DMS53 (cell line): ENCODE measurements around the gene DHX16.
"Not testable (repeated sequence)": the region's sequence is repeated elsewhere in the genome, so short reads cannot be mapped to it uniquely, and the experiment has no call there.

ENCODE experiments used
- DNase-seq: peaks from one replicate; lab custom pipeline; 2025; lab: John Stamatoyannopoulos, UW

The DHX16 gene

DNA sequence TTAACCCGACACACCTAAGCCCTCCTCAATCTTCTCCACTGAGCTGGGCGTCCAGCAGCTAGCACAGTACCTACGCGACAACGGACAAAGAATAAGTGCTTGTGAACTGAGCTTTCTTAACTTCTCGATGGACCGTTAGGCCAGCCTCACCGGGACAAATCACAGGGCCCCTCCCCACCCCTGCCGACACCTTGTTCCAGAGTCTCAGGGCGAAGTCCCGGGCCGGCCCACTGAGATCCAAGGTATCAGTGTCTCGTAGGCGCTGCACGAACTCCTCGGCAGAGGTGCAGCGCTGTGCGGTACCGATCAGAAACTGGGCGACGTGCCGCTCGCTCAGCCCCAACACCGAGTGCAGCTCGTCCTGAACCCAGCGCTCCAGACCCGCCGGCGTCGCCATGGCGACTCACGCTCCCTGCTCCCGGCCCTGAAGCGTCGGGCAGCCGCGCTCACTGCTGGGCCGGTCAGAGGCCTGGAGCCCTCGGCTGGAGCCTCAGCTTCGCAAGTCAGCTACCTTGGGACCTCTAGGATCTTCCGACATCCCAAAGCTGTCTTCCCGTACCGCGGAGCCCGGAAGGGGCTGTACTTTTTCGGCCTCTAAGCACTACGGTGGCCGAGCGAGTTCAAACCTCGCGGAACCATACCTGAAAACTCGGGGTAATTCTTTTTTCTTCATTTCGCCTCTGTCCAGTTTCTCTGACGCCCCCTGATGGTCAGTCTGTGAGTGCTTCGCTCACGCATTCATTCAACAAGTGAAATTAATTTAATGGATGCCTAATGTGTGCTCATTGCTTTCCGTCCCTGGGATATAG is at the start of gene DHX16:
TSS of gene DHX16 (minus strand) at position 562 of the 809 bp plus-strand sequence. CDS start at position 397, 165 bp downstream.
- DNase-seq = peak; percentile 98

- not testable (repeated sequence) for DNase-seq
Observed at GRCh38 chr6:30722025-30722279, 49.1 kb upstream of the DHX16 start.

GRCh38 chr6:30721198-30722024 is 48.6 kb upstream of the DHX16 start:
- peak; percentile 96 for DNase-seq

DNA sequence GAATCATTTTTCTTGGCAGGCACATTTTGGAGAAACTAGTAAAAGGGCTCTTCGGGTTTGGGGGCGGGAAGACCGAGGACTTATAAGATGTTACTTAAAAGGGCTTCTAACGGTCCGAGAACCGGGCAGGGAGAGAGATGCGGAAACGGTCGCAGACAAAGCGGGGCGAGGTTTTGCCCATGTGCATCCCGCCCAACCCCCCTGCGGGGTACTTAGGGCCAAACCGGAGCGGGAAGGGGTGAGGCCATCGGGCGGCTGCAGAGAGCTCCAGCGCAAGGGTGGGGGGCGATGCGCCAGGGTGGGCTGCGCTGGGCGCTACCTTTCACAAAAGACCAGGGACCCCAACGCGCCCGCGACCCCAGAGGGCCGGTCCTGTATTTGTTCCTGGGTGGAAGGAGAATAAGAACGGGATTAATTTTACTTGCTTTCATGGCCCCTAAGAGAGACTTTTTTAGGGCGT is 48.0 kb upstream of the DHX16 start:
- peak; percentile 92 for DNase-seq

GRCh38 chr6:30719791-30720737 is 47.3 kb upstream of the DHX16 start, which contains the start of gene TUBB:
TSS of gene TUBB (plus strand) at chr6:30720352. CDS start at chr6:30720507, 155 bp downstream.
- DNase-seq = peak; percentile 99

DNA sequence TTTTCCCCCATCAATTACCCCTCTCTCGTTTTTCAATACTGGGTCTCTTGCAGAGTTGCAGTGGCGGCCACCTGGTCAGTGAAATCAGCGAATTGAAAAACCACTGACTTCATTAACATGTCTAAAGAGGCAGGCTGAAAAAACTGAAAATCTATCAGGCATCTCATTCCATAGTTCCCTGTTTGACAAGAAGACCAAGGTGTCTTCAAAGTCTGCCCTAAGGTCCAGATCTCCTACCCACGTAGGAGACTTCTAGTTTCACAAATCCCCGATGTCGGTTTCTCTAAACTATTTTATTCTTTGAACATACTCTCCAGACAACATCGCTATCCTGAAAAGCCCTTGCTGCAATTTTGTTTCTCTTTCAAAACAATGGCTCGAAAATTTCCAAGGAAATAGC is 46.5 kb upstream of the DHX16 start:
- DNase-seq = peak; percentile 53

- not testable (repeated sequence) for DNase-seq
Observed at GRCh38 chr6:30717845-30718720, 45.3 kb upstream of the DHX16 start.

GRCh38 chr6:30717129-30717844 is 44.5 kb upstream of the DHX16 start, which contains the start of gene MDC1:
TSS of gene MDC1 (minus strand) at chr6:30717281. CDS start at chr6:30715175, 2,106 bp downstream.
- DNase-seq = peak; percentile 100

- no peak for DNase-seq
Observed at GRCh38 chr6:30716879-30717128, 44.0 kb upstream of the DHX16 start.

GRCh38 chr6:30714263-30714662 is 41.5 kb upstream of the DHX16 start:
- no peak for DNase-seq

DNA sequence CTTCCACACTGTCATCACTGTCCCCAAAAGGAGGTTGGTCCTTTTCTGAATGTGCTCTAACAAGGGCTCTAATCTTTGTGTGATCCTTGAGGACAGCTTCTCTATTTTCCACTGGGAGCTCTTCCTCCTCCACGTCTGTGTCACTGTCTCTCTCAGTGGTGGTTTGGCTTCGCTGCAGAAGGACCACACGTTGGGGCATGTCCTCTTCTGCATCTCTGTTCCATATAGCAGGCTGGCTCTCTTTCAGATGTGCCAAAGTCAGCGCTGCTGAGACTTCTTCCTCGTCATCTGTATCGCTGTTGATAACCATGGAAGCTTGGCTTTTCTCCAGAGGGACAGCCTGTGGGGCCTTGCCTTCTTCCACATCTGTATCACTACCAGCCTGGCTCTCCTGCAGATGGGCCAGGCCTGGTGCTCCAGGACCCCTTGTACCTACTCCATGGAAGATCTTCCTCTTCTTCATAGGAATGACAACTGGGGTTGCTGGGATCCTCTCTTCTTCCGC is 39.7 kb upstream of the DHX16 start:
- DNase-seq = no peak

- DNase-seq = no peak
Observed at GRCh38 chr6:30711758-30712380, 39.1 kb upstream of the DHX16 start.

DNA sequence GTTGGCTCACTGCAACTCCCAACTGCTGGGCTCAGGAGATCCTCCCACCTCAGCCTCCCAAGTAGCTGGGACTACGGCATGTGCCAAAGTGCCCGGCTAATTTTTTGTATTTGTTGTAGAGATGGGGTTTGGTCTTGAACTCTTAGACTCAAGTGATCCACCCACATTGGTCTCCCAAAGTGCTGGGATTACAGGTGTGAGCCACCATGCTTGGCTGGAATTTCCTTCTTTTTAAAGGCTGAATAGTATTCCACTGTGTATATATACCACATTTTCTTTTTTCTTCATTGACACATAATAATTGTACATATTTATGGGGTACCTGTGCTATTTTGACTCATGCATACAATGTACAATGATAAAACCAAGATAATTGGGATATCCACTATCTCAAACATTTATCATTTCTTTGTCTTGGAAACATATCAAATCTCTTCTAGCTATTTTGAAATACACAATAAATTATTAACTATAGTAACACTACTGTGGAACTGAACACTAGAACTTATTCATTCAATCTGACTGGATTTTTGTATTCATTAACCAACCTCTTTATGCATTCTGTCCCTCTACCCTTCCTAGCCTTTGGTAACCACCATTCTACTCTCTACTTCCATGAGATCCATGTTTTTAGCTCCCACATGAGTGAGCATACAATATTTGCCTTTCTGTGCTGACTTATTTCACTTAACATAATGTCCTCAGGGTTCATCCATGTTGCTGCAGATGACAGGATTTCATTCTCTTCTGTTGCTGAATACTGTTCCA is 36.5 kb upstream of the DHX16 start:
- no peak for DNase-seq

GRCh38 chr6:30707281-30707850 is 34.6 kb upstream of the DHX16 start:
- peak; percentile 91 for DNase-seq

DNA sequence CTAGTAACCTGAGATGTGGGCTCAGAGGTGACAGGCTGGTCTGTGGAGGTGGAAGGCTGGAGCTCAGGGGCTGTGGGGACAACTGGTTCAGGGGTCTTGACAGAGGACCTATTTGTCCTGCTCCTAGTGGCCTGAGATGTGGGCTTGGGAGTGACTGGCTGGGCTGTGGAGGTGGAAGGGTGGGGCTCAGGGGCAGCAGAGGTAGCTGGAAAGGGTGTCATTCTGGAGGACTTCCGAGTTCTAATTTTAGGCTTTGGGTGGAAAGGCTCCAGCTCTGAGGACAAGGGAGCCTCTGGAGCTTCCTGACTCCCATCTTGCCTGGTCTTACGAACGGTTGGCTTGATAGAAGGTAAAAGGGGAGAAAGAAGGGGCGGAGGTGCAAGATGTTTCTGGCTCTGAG is 32.8 kb upstream of the DHX16 start:
- DNase-seq = no peak

- no peak for DNase-seq
Observed at GRCh38 chr6:30703821-30704220, 31.0 kb upstream of the DHX16 start.

DNA sequence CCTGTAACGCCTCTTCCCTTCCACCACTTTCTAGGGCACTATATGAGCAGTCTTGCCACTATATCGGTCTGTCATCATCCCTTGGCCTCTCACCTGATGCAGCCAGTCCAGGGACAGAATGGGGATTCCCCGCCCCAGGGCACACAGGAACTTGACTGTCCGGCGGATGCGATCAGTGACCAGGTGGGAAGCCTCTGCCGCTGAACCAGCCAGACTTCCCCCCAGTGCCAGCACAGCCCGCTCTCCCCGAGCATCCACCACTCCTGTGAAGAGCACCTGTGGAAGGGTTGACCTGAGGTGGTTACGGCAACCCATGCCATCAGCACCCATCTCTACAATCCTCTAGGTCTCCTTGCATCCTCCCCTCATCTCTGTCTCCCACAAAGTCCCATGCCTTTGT is 30.2 kb upstream of the DHX16 start:
- no peak for DNase-seq

GRCh38 chr6:30700340-30700739 is 27.5 kb upstream of the DHX16 start:
- no peak for DNase-seq

DNA sequence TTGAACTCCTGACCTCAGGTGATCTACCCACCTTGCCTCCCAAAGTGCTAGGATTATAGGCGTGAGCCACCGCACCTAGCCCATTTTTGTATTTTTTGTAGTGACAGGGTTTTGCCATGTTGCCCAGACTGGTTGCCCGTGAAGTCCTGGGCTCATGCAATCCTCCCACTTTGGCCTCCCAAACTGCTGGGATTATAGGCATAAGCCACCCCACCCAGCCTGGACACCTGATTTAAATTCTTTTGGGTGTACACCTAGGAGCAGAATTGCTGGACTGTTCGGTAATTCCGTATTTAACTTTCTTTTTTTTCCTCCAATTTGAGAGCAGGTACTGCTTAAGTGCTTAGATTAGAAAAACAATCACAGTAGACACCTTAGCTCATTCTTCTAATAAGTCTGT is 23.6 kb upstream of the DHX16 start:
- no peak for DNase-seq
